ENCODE measurements around the gene SORBS1. TPM values are rescaled to one million over a fixed set of nuclear protein-coding genes. Genes with fewer than 3 reads are reported as not detected.

Gene SORBS1
- total and polyA plus RNA-seq, 2 of the 13 experiments (the other 11 are each of a cell fraction or from before 2014, with no cell fraction given) = 16.8 to 39.8 TPM

DNA sequence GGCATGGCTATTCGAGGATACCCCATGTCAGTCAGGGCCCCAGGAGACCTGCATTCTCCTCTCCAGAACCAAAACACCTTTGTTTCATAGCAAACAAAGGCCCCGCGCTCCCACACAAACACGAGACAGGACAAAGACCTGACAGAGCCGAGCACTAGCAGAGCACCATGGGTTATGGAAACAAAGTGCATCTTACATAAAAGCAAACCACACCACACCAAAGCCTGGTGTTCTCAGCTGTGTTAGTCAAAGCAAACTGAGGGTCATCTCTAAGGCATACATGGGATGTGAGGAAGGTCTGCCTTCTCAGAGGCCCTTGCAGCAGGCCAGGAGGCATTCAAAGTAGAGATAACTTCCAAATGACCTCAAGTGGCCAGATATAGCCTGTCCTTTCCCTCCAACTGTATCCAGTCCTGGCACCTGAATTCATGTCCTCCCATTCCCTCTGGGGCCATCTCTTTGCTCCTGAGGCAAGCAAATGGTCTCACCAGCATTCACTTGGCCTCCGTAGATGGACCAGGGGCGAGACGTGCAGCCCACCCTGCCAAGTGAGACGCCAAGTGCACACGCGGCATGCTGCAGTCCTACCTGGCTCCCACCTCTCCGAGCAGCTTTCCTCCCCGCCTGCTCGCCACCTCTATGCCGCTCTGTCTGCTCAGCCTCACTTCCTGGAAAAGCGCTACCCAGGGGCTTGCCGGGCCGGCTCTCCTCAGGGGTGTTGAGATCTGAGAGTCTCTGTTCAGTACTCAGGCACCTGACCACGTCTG, 225.1 kb downstream of the SORBS1 start (continued):
- TF ChIP-seq, protein P1, sequence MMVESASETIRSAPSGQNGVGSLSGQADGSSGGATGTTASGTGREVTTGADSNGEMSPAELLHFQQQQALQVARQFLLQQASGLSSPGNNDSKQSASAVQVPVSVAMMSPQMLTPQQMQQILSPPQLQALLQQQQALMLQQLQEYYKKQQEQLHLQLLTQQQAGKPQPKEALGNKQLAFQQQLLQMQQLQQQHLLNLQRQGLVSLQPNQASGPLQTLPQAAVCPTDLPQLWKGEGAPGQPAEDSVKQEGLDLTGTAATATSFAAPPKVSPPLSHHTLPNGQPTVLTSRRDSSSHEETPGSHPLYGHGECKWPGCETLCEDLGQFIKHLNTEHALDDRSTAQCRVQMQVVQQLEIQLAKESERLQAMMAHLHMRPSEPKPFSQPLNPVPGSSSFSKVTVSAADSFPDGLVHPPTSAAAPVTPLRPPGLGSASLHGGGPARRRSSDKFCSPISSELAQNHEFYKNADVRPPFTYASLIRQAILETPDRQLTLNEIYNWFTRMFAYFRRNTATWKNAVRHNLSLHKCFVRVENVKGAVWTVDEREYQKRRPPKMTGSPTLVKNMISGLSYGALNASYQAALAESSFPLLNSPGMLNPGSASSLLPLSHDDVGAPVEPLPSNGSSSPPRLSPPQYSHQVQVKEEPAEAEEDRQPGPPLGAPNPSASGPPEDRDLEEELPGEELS (CRISPR knock-in tag; IDR thresholded peaks at IDR 0.05) = peak; percentile 78
- TF ChIP-seq ZSCAN31 (CRISPR knock-in tag; IDR thresholded peaks at IDR 0.05; ENCODE audit: low read depth) (no peak), ZBTB37 (CRISPR knock-in tag; IDR thresholded peaks at IDR 0.05) (no peak), HMGXB4 (CRISPR knock-in tag; IDR thresholded peaks at IDR 0.05; ENCODE audit: borderline replicate concordance in 1 of 2, low read depth in 1 of 2) (no peak), ZNF558 (CRISPR knock-in tag; IDR thresholded peaks at IDR 0.05; ENCODE audit: borderline replicate concordance) (no peak), THRA (CRISPR knock-in tag; IDR thresholded peaks at IDR 0.05; ENCODE audit: borderline replicate concordance) (peak; percentile 38; the same call in 1 of the 2 replicates), MIER3 (CRISPR knock-in tag; IDR thresholded peaks at IDR 0.05; ENCODE audit: borderline replicate concordance) (0 out of 2 replicates have a peak, but pooled peaks have one; percentile 18), ZNF710 (CRISPR knock-in tag; IDR thresholded peaks at IDR 0.05; ENCODE audit: borderline replicate concordance) (no peak), RXRB (CRISPR knock-in tag; IDR thresholded peaks at IDR 0.05; ENCODE audit: borderline replicate concordance) (peak; percentile 64), GZF1 (CRISPR knock-in tag; IDR thresholded peaks at IDR 0.05) (no peak), NFKBIZ (CRISPR knock-in tag; IDR thresholded peaks at IDR 0.05) (no peak), DR1 (CRISPR knock-in tag; IDR thresholded peaks at IDR 0.05) (no peak), RORA (CRISPR knock-in tag; IDR thresholded peaks at IDR 0.05) (no peak)
- TF ChIP-seq, protein P2, sequence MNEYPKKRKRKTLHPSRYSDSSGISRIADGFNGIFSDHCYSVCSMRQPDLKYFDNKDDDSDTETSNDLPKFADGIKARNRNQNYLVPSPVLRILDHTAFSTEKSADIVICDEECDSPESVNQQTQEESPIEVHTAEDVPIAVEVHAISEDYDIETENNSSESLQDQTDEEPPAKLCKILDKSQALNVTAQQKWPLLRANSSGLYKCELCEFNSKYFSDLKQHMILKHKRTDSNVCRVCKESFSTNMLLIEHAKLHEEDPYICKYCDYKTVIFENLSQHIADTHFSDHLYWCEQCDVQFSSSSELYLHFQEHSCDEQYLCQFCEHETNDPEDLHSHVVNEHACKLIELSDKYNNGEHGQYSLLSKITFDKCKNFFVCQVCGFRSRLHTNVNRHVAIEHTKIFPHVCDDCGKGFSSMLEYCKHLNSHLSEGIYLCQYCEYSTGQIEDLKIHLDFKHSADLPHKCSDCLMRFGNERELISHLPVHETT (CRISPR knock-in tag; conservative IDR thresholded peaks at IDR 0.05) = no peak
